Activated gamma-delta T cell treated with Interleukin-2 at 50 U/mL for 16 hours (primary cell): ENCODE measurements around the gene PPIL6.

Source experiments
- DNase-seq: peaks from one replicate; pipeline ENCODE4 v3.0.0-alpha.2; 2020

The PPIL6 gene

GRCh38 chr6:109360791-109361190, 79.6 kb downstream of the PPIL6 start:
- no peak for DNase-seq

GRCh38 chr6:109360281-109360680, 80.1 kb downstream of the PPIL6 start:
- no peak for DNase-seq

GRCh38 chr6:109359248-109359647, 81.2 kb downstream of the PPIL6 start:
- no peak for DNase-seq

DNA sequence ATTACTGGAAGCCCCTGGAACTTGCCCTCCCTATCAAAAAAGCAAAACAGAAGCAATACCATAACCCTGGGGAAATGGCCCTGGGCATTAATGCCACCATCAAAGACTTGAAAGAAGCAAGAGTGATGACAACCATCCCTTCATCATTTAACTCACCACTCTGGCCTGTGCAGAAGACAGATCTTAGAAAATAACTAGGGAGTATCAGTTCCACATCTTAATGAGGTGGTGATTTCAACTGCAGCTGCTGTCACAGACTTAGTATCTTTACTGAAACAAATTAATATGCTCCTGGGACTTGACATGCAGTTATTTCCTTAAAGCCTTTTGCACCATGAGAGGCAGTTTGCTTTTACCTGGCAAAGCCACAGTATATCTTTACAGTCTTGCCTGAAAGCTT, 82.2 kb downstream of the PPIL6 start:
- no peak for DNase-seq

DNA sequence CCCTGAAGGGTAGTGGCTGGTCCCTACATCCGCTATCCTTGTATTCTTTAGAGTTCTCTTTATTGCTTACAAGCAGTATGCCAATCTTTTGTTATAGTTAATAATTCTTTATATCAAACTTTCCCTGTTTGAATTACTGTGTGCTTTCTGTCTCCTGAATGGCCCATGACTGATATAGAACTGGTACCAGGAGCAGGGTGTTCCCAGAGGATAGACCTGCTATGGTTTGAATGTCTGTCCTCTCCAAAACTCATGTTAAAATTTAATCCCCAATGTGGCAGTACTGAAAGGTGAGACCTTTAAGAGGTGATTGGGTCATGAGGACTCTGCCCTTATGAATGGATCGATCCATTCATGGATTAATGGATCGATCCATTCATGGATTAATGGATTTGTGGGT, 84.2 kb downstream of the PPIL6 start:
- no peak for DNase-seq

GRCh38 chr6:109351231-109352130, 88.9 kb downstream of the PPIL6 start:
- no peak for DNase-seq

GRCh38 chr6:109349419-109349987, 90.9 kb downstream of the PPIL6 start:
- DNase-seq, result no peak

- DNase-seq, result no peak
Measured at GRCh38 chr6:109348226-109348625, 92.2 kb downstream of the PPIL6 start.

DNA sequence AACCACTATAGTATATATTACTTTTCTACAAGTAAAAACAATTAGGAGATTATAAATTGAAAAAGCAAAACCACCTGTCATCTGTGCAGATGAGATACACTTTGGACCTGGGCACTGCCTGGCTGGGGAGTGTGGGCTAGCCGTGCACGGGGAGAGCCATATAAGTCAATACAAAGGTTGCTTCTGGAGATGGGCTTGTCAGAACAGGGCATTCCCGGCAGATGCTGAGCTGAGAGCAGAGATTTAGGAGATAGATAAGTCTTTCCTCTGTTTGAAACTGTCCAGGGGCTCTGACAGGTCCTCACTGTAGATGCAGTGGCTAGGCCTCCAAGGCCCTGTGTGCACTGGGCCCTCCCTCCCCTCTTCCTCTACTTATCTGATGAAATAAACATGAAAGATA, 92.6 kb downstream of the PPIL6 start:
- DNase-seq, result no peak

- no peak for DNase-seq
Measured at GRCh38 chr6:109345986-109346385, 94.4 kb downstream of the PPIL6 start.

DNA sequence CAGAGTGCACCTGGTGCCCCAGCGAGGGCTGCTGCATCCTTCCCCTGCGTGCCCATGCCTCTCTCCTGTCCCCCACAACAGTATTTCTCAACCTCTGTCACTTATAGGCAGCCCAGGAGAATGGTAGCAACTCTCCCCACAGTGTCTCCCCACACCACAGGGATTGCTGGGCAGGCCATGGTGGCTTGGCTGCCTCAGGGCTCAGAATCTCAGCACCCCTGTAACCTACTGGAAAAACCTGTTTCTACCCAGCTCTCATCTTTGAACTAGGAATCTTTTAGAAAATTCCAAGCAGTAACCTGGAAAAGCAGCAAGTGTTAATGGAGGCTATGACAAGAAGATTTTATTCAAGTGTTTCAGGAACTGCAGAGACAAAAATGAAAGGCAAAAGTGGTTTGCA, 96.2 kb downstream of the PPIL6 start:
- DNase-seq, result no peak

DNA sequence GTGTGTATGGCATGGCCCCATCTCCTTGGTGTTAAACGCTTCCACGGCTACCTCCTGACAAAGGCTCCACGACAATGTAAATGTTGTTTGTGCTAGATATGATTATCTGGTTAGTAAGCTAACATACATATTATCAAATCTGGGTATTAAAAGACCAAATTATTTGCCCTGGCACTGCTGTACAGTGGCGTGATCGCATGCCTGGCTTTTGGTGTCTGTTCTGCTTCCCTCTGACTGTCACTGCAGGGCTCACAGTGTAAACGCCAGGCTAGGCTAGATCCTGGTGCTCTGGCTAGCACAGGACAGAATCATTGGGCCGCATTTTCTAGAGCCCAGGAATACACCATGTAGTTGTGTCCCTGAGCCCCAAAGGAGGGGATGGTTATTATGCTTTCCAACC, 96.9 kb downstream of the PPIL6 start:
- DNase-seq, result no peak

DNA sequence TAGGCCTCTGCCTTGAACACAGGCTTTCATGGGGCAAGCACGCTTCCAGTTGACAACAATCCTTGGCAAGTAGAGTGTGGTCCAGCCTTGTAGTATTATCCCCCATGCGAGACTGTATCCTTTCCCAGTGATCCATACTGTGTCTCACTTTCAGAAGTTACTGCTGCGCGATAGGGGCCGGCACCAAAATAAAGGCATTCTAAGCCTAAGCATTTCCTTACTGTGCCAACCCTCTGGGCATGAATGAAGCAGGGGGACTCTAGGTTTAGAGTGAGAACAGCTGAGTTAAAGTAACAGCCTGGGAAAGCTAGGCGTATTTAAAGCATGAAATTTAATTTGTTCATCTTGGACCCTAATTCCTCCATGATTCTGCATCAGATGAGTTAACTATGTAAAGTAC, 97.5 kb downstream of the PPIL6 start:
- no peak for DNase-seq

GRCh38 chr6:109342506-109342905, 97.9 kb downstream of the PPIL6 start:
- no peak for DNase-seq

- DNase-seq, result no peak
Measured at GRCh38 chr6:109340811-109341210, 99.6 kb downstream of the PPIL6 start.
